ENCODE results near the gene C1orf122.
"Not testable (repeated sequence)": the region's sequence is repeated elsewhere in the genome, so short reads cannot be mapped to it uniquely, and the experiment has no call there.

Gene C1orf122

DNA sequence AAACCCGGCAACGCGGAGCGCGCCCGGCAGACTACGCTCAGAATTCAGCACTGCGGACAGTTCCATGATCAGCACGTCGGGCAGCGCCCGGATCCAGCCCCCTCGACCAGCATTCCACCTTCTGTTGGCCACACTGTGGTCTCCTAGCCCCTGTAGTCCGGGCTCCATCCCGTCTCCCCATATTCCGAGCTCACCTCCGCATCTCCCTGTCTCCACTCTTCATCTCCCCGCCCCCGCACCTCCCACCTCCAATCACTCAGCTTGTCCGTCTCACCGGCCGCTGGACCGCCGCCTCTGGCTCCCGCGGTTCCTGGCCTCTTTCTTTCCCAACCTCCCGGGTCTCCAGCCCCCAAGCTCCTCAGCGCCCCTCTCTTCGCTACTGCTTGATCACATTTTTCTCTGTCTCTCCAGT, 43.2 kb upstream of the C1orf122 start:
- TF ChIP-seq, protein P1, sequence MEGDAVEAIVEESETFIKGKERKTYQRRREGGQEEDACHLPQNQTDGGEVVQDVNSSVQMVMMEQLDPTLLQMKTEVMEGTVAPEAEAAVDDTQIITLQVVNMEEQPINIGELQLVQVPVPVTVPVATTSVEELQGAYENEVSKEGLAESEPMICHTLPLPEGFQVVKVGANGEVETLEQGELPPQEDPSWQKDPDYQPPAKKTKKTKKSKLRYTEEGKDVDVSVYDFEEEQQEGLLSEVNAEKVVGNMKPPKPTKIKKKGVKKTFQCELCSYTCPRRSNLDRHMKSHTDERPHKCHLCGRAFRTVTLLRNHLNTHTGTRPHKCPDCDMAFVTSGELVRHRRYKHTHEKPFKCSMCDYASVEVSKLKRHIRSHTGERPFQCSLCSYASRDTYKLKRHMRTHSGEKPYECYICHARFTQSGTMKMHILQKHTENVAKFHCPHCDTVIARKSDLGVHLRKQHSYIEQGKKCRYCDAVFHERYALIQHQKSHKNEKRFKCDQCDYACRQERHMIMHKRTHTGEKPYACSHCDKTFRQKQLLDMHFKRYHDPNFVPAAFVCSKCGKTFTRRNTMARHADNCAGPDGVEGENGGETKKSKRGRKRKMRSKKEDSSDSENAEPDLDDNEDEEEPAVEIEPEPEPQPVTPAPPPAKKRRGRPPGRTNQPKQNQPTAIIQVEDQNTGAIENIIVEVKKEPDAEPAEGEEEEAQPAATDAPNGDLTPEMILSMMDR (IDR thresholded peaks at IDR 0.05; ENCODE audit: control extremely low read depth, extremely low read depth, low read depth, missing control alignments): no peak
- ChIA-PET CTCF (no interaction called here), POLR2A (no interaction called here)
- DNase-seq (ENCODE audit: extremely low spot score): peak; percentile 73

DNA sequence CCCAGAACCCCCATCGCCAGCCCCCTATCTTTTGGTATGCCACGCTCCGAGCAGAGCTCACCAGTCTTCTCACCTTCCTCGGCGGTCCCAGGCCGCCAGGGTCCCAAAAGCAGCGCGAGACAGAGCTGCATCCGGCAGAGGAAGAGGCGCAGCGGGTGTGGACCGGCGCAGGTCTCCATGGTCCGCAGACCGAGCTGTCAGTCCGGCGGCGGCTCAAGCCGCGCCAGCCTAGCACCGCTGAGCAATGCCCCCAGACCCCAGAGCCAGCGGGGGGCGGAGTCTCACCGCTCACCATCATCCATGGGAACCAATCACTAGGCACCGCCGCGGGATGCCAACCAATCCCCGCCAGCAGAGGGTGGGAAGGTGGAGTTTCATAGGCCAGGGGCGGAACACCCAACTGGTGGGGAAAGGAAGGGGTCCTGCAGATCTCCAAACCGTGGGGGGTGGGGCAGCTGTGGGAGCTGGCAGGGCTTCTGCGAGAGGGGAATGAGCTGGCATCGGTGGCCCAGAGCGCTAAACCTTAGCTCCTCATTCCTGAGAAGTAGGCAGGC, 42.6 kb upstream of the C1orf122 start, which contains the start of gene EPHA10:
Gene EPHA10 (minus strand): TSS at position 233 of the 554 bp plus-strand sequence. CDS start 54 bp downstream, at position 179.
- TF ChIP-seq, protein P1 (IDR thresholded peaks at IDR 0.05; ENCODE audit: control extremely low read depth, extremely low read depth, low read depth, missing control alignments): no peak
- DNase-seq (ENCODE audit: extremely low spot score): no peak
- ChIA-PET POLR2A (no interaction called here), CTCF (interaction anchor here (1.1 to 1.4 kb wide), 4 partner anchors 10 to 278 kb away, joined by 3 to 5 read pairs (median 4); partner anchors contain the start of gene MEAF6)

DNA sequence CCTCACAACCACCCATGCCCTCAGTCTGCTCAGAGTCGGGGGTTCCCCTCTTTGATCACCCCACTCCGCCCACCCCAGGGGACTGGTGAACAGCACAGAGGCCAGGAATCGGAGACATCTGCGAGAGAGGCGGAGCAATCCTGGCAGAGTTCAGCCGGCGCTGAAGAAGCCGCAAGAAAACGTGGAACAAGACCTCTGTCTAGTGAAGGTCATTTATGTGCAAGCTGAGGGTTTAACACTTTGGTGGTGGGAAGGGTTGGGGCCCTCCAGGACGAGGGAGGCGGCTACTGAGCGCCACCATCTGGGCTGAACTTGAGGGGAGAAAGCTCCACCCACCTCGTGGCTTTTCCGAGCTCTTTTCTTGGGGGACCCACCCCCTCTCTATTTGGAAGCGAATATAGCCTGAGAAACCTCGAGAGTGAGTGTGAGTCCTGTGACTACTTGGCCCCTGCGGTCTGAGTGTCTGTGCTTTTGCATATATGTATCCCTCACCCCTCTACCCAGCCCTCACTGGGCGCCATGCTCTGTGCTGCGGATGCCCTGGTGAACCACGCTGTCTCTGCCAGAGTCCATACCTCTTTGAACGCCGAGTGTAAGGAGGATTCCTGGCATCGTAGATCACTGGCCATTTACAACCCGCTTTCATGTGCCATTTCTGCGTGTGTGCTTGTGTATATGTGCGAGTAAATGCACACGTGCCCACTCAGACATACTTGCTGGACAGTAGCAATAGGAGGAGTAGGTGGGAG, 41.5 kb upstream of the C1orf122 start:
- TF ChIP-seq, protein P1 (IDR thresholded peaks at IDR 0.05; ENCODE audit: control extremely low read depth, extremely low read depth, low read depth, missing control alignments): no peak
- no peak for DNase-seq (ENCODE audit: extremely low spot score)
- ChIA-PET POLR2A (interaction anchor here (0.6 kb wide), 1 partner anchor 1605 kb away, joined by 7 read pairs; no protein-coding TSS in a partner anchor), CTCF (interaction anchor here (1.1 to 1.6 kb wide), 5 partner anchors 11 to 279 kb away, joined by 3 to 5 read pairs (median 4); partner anchors contain the start of gene MEAF6)

DNA sequence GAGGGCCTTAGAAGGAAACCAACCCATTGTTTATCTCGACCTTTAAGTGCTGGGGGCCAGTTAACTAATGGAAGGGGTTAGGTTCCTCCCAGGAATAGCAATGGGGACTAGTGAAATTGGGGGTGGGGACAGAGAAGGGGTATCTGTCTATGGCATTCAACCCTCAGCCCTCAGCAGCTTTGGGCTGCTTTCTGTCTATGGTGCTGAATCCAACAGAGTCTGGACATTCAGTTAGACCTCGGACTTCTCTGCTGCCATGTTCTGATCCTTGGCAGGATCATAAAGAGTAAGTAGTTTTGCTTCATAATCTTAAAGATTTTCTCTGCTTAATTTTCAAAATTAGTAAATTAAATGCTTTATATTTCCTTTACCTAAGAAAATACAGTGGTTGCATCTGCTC, 40.1 kb upstream of the C1orf122 start:
- ChIA-PET CTCF (no interaction called here), POLR2A (no interaction called here)
- TF ChIP-seq, protein P1 (IDR thresholded peaks at IDR 0.05; ENCODE audit: control extremely low read depth, extremely low read depth, low read depth, missing control alignments): no peak
- no peak for DNase-seq (ENCODE audit: extremely low spot score)

DNA sequence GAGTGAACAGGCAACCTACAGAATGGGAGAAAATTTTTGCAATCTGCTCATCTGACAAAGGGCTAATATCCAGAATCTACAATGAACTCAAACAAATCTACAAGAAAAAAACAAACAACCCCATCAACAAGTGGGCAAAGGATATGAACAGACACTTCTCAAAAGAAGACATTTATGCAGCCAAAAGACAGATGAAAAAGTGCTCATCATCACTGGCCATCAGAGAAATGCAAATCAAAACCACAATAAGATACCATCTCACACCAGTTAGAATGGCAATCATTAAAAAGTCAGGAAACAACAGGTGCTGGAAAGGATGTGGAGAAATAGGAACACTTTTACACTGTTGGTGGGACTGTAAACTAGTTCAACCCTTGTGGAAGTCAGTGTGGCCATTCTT, 36.1 kb upstream of the C1orf122 start:
- POLR2A ChIA-PET; DNase-seq (ENCODE audit: extremely low spot score): not testable (repeated sequence)
- CTCF ChIA-PET: interaction anchor here (1.0 to 2.1 kb wide), 2 partner anchors 12 to 49 kb away, joined by 3 to 4 read pairs; no protein-coding TSS in a partner anchor

DNA sequence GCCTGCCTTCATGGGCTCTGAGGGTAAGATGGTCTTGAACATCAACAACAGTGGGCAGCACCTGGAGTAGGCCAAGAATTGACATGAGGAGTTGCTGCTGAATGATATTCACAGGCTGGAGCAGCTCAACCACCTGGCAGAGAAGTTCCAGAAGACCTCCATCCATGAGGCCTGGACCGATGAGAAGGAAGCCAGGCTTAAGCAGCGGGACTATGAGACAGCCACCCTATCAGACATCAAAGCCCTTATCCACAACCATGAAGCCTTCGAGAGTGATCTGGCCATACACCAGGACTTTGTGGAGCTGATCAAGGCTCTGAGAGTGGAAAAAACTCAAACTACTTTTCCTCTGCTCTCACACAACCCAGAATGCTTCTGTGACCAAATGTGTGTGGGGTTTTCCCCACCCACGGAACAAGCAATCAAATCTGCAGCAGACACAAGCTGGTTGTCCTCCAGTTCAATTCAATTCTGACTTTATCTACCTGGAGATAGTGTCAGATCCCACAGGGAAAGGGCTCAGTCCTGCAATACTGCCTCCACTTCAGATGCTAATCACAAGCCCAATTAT, 30.6 kb upstream of the C1orf122 start:
- TF ChIP-seq, protein P1 (IDR thresholded peaks at IDR 0.05; ENCODE audit: control extremely low read depth, extremely low read depth, low read depth, missing control alignments): no peak
- ChIA-PET CTCF (interaction anchor here (1.2 to 3.0 kb wide), 2 partner anchors 12 to 174 kb away, joined by 4 to 11 read pairs; partner anchors contain the start of gene EPHA10), POLR2A (no interaction called here)
- DNase-seq (ENCODE audit: extremely low spot score): peak; percentile 42
